A549 treated with DMSO at 1 μM for 4 hours (cell line): Measurements from ENCODE around the gene DOK5. TPM values are rescaled to one million over a fixed set of nuclear protein-coding genes. Genes with fewer than 3 reads are reported as not detected.

ENCODE experiments used
- total RNA-seq: library from RNA; stranded (reverse); fragments of 200-300 nt; extraction: Qiagen RNA extraction; gene quantifications from 5 replicates; pipeline ENCODE4 v1.2.3, GENCODE V29; 2022; ENCODE audit warnings: low read depth

Gene DOK5
- 0.09 TPM in 1 of 5 replicates, not detected in the others for total RNA-seq

GRCh38 chr20:54475334-54476168 lies at the start of gene DOK5:
DOK5 (plus strand) TSS chr20:54475593; CDS start chr20:54475947, 354 bp downstream.

